HG03565 (cell line): ENCODE data around the gene HLF.

Experiments
- ATAC-seq: cut with Tn5 transposase; IDR thresholded peaks from one replicate; pipeline ENCODE4 v1.9.1; 2021; ENCODE audit warnings: mild to moderate bottlenecking, moderate library complexity; ENCODE audit not compliant: unreplicated experiment

The HLF gene

GRCh38 chr17:55264645-55265298 lies at the start of gene HLF:
Gene HLF (plus strand): TSS chr17:55264960. CDS start chr17:55265485, 525 bp downstream.
- ATAC-seq: peak; percentile 87

- ATAC-seq: no peak
Observed at GRCh38 chr17:55215711-55216110, 49.0 kb upstream of the HLF start.

- ATAC-seq: no peak
Observed at GRCh38 chr17:55216888-55217287, 47.9 kb upstream of the HLF start.

DNA sequence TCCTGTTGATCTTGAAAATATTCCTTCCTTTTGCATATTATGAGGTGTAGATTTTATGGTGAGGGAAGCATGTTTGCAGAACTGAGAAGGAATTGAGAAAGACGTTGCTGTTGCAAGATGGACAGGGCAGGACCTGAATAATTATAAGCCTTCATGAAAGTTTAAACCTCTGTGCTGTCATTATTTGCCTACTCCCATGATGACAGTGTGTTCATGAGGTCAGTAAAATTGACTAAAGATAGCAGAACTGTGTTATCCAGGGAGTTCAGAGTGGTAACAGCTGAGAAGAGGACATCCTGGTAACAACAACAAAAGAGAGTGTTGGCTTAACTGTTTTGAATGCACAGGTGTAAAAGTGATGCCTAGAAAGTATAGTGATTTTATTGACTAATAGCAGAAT lies 45.3 kb upstream of the HLF start:
- ATAC-seq: no peak

- ATAC-seq: no peak
Observed at GRCh38 chr17:55219934-55220333, 44.8 kb upstream of the HLF start.

DNA sequence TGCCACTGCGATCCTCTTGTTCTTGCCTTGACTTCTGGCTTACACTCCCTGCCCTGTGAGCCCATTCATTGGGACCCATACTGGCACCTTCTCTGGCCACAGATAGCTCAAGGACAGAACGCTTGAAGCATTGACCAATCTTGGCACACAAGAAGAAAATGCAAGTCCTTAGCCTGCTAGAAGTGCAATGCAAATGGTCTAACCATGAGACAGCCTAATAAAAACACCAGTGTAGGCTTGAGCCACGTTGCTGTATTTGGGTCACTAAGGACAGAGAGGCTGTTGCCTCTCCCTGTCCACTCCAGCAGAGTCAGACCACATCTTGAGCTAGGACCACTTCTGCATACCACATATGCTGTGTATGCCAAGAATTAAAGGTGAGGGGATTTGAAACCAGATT lies 41.2 kb upstream of the HLF start:
- ATAC-seq: no peak

DNA sequence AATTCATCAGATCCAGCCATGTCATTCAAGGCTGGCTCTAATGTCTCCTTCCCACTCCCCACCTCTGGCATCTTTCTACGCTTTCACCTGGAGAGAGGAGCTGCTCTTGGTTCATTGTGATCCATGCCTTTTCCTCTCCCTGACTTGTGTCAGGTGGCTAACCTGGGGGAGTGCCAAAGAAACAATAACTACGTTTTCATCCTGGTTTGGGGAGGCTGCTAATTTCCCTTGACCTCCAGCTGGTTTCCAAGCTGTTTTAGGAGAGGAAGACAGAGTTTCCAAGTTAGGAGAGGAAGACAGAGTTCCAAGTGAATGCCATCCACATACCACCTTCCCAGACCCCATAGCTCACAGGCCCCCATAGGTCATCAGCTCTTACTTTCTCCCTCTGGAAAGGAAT lies 40.0 kb upstream of the HLF start:
- ATAC-seq: no peak

DNA sequence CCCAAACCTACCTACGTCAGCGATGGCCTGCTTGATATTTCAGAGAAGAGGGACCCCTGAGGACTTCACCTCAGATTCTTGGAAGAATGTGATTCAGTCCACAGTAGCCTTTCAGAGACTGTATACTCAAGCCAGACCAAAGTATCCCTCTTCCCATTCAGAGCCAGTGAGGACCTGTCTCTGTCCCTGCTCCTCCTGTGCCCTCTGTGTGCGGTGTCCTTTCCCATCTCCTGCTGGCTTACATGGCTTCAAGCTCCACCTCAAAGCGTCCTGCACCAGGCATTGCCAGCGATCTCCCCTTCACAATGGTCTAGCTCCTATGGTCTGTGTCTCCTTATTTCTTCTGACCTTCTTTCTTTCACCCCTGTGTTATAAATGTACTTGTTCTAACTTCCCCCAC lies 39.5 kb upstream of the HLF start:
- ATAC-seq: no peak

DNA sequence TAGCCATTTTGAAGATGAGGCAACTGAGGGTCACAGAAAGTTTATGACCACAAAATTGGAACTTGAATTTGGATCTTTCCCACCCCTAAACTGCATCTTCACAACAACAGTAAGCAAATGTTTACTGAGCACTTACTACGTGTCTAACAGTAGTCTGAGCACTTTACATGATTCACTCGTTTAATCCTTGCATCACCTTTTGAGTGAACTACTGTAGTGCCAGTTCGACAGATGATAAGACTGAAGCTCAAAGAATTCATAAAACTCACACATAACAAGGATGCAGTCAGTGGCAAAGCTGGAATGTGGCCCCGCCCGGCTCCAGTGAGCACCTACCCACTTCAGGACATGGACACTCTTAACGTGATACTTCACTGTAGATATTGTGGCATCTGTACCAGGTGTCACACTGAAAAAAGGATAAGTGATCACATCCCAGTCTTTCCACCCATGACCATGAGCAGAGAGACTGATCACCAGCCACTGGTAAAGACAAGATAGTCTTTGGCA lies 36.0 kb upstream of the HLF start:
- ATAC-seq: no peak

GRCh38 chr17:55229276-55229675 lies 35.5 kb upstream of the HLF start:
- no peak for ATAC-seq

GRCh38 chr17:55230716-55231115 lies 34.0 kb upstream of the HLF start:
- no peak for ATAC-seq

GRCh38 chr17:55233840-55234239 lies 30.9 kb upstream of the HLF start:
- no peak for ATAC-seq

DNA sequence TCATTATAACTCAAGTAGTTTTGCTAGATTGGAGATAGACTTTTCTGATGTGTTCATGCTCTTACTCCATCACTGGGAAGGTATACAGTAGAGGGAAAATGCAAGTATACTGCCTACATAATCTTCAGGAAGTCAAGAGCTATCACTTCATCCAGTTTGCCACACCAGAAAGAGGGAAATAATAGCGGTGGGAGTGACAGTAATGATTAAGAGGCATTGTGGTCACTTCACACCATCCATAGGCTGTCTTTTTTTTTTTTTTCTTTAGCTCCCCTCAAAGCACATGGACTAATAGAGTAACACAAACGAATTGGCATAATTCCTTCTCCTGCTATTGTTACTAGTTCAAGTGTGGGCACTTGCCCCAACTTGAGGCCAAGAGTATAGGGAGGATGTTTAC lies 28.4 kb upstream of the HLF start:
- no peak for ATAC-seq

DNA sequence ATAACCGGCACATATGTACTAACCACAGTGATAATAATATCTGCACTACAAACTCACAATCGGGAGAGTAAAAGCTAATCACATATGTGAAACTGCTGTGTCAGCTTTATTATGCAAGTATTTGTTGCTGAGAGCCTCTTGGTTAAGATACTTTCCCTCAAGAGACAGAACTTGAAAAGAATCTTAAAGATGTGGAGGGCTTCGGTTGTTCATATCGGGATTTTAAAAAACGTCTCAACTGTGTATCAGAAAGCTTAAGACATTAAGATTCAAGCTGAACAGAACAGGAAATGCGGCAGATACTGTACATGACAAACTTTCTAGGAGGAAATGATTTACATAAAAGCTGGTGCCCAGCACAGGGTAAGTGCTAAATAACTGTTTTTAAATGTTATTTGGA lies 27.5 kb upstream of the HLF start:
- no peak for ATAC-seq

- no peak for ATAC-seq
Observed at GRCh38 chr17:55237841-55238178, 26.9 kb upstream of the HLF start.

DNA sequence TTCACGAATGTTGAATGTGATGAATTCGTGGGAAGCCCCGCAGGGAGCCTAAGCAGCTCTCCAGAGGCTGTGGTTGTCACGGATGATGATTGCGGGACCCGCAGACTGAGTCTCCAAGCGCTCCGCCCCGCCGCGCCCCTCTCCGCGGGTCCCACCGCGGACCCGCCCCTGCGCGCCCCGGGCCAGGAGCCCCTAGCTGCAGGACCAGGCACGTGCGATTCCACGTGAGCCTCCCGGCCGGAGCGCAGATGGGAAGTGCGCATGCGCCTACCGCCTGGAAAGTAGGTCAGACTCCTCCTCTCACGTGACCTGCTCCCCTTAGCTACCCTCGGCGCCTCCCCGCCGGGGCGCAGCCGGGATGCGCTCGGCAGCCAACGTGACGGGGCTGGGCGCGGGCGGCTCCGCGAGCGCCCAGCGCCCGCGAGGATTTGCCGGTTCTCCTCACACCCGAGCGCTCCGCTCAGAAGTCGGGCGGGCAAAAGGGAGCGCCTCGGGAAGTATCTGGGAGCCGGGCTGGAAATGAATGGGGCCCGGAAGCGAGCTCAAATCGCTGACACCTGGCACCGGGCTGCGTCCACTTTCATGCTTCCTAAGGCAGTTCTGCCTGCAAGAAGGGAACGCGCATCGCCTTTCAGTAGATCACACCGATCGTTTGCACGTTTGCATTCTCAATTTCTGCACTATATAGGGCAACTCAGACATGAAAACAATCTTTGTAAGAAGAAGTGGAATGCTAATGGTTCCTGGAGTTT lies 26.4 kb upstream of the HLF start:
- ATAC-seq: peak; percentile 93

- no peak for ATAC-seq
Observed at GRCh38 chr17:55238931-55239297, 25.8 kb upstream of the HLF start.

GRCh38 chr17:55241097-55241496 lies 23.7 kb upstream of the HLF start:
- ATAC-seq: no peak

DNA sequence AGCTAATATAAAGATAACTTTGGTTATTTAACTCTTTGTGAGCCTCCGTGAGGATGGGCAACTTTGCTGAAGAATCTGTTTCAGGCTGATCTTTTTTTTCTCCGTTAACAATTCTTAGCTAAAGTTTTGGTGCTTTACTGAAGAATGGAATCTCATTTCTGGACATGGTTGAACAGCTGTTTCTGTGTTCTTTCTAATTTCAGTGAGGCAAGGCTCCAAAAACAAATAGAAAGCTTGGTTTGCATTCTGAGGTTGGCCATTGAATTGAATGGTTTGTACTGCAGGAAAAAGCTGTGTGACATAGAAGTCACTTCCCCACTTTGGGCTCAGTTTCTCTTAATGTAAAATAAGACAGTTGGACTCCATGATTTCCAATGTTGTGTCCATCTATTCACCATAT lies 22.3 kb upstream of the HLF start:
- ATAC-seq: no peak

DNA sequence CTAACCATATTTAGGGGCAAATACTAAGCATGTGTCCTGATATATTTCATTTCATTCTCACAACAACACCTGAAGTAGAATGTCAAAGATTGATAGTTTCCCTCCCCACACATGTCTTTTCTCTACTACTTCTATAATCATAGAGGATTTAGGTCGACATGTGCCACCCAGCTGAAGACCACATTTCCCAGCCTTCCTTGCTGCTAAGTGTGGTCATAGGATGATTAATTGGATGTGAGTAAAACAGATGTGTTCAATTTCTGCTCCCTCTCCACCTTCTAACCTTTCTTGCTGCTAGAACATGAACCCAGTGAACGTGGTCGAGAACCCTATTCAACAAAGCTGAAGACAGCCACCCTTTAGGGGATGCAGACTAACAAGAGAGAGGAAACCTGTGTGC lies 18.8 kb upstream of the HLF start:
- no peak for ATAC-seq

DNA sequence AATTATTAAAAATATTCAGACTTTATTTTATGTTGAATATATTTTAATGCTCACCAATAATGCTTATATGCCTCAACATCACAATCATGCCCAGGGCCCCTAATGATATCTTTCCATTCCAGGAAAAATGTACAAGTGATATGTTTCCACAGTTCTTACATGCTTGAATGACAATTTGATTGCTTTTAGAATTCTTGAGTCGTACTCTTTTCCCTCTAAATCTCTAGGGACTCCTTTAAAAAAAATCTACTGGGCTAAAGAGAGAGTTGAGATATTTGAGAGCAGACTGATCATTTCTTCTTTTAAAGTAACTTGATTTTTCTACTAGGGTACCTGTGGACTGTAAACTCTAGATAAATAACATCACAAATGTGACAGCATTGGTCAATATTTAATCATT lies 18.2 kb upstream of the HLF start:
- no peak for ATAC-seq

DNA sequence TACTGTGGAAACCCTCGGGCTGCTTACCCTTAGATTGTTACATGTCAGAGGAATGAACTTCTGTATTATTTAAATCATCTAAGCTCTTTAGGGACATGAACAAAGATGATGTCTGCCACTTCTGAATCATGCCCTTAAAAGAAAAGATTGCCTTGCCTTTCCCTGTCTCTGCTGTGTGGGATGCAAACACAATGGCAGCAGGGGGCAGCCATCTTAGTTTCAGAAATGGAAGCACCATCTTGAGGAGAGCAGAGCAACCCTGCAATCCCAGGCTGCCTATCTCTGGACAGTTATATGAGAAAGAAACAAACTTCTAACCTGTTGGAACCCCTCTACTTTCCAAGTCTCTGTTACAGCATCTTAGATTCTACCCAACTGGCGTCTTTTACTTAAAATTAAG lies 16.7 kb upstream of the HLF start:
- no peak for ATAC-seq

- ATAC-seq: no peak
Observed at GRCh38 chr17:55249861-55250260, 14.9 kb upstream of the HLF start.
